HG02678 (cell line): Measurements from ENCODE around the gene GRIK2.

ENCODE experiments used
- ATAC-seq: cut with Tn5 transposase; IDR thresholded peaks from one replicate; pipeline ENCODE4 v1.9.1; 2021; ENCODE audit warnings: mild to moderate bottlenecking, moderate library complexity; ENCODE audit not compliant: unreplicated experiment

GRIK2 gene

GRCh38 chr6:101534821-101535220 lies 141.3 kb downstream of the GRIK2 start:
- no peak for ATAC-seq

- no peak for ATAC-seq
Measured at GRCh38 chr6:101537753-101538316, 144.3 kb downstream of the GRIK2 start.

GRCh38 chr6:101539510-101540245 lies 146.2 kb downstream of the GRIK2 start:
- no peak for ATAC-seq

- no peak for ATAC-seq
Measured at GRCh38 chr6:101541894-101542293, 148.4 kb downstream of the GRIK2 start.

GRCh38 chr6:101543796-101544195 lies 150.3 kb downstream of the GRIK2 start:
- no peak for ATAC-seq

GRCh38 chr6:101544286-101544685 lies 150.8 kb downstream of the GRIK2 start:
- no peak for ATAC-seq

GRCh38 chr6:101545191-101545590 lies 151.7 kb downstream of the GRIK2 start:
- no peak for ATAC-seq

GRCh38 chr6:101550451-101550850 lies 156.9 kb downstream of the GRIK2 start:
- ATAC-seq, result no peak

GRCh38 chr6:101554231-101554630 lies 160.7 kb downstream of the GRIK2 start:
- no peak for ATAC-seq

- ATAC-seq, result no peak
Measured at GRCh38 chr6:101558712-101559111, 165.2 kb downstream of the GRIK2 start.

GRCh38 chr6:101572627-101573026 lies 179.1 kb downstream of the GRIK2 start:
- ATAC-seq, result no peak

- no peak for ATAC-seq
Measured at GRCh38 chr6:101577091-101577490, 183.6 kb downstream of the GRIK2 start.

GRCh38 chr6:101578306-101578705 lies 184.8 kb downstream of the GRIK2 start:
- no peak for ATAC-seq

- no peak for ATAC-seq
Measured at GRCh38 chr6:101582792-101583191, 189.3 kb downstream of the GRIK2 start.

- no peak for ATAC-seq
Measured at GRCh38 chr6:101585501-101585900, 192.0 kb downstream of the GRIK2 start.

GRCh38 chr6:101588343-101588742 lies 194.8 kb downstream of the GRIK2 start:
- ATAC-seq, result no peak

- no peak for ATAC-seq
Measured at GRCh38 chr6:101595276-101595675, 201.8 kb downstream of the GRIK2 start.

- ATAC-seq, result no peak
Measured at GRCh38 chr6:101597693-101598092, 204.2 kb downstream of the GRIK2 start.

GRCh38 chr6:101605426-101605825 lies 211.9 kb downstream of the GRIK2 start:
- ATAC-seq, result no peak

- peak; percentile 75 for ATAC-seq
Measured at GRCh38 chr6:101605874-101606273, 212.4 kb downstream of the GRIK2 start.

GRCh38 chr6:101607111-101607690 lies 213.7 kb downstream of the GRIK2 start:
- ATAC-seq, result no peak

GRCh38 chr6:101608703-101609102 lies 215.2 kb downstream of the GRIK2 start:
- no peak for ATAC-seq
